Measurements from ENCODE around the gene HSPA12B. TPM values are rescaled to one million over a fixed set of nuclear protein-coding genes. Genes with fewer than 3 reads are reported as not detected.

The HSPA12B gene
- total RNA-seq, 2 donors from 2014 or later: 3.9 to 9.4 TPM

DNA sequence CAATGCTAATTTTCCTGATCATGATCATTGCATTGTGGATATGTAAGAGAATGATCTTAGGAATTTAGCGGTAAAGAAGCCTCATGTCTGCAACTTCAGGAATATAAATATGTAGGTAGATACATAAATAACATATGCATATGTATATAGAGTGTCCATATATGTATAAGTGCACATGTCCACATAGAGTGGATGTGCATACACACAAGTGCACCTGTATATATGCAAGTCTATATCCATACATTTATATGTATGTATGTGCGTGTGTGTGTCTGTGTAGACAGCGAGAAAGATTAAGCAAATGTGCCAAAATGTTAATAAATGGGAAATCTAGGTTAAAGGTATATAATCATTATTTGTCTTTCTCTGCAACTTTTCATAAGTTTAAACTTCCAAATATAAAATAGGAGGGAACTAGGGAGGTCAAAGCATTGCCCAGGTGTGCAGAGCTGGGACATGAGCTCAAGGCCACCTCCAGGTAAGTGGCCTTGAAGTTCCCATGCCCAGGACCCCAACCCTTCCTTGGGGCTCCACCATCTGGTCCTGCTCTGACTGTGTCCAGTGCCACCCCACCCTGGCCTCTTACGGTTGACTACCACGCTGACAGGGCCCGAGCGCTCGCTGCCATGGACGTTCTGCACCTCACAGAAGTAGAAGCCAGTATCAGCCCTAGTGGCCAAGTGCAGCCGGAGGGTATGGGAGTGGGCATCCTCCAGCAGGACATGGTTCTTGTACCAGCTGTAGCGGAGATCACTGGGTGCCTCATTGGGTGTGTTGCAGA is 29.7 kb upstream of the HSPA12B start:
- Histone ChIP-seq H3K4me3 (no peak overlapping the region), H3K27me3 (replicated peaks; ENCODE audit: insufficient read depth) (no peaks in the 10 kb centered on the region), H3K27ac (no peak overlapping the region), H3K9me3 (no peaks in the 10 kb centered on the region), H3K36me3 (no peaks in the 10 kb centered on the region), H3K4me1 (replicated peaks) (no peaks in the 10 kb centered on the region)
- intact Hi-C loops (cut with DNase I): no loop called here
- no peak for TF ChIP-seq POLR2AphosphoS5 (IDR thresholded peaks at IDR 0.05)
- no peak for TF ChIP-seq POLR2A (IDR thresholded peaks at IDR 0.05)
- no peak for TF ChIP-seq CTCF (IDR thresholded peaks at IDR 0.05)
- 95% methylated on average over 10 of the region's 11 CpGs for WGBS
- no peak for DNase-seq (ENCODE audit: low spot score)

- TF ChIP-seq POLR2AphosphoS5 (IDR thresholded peaks at IDR 0.05) (no peak), POLR2A (IDR thresholded peaks at IDR 0.05) (no peak), CTCF (IDR thresholded peaks at IDR 0.05) (no peak)
- H3K36me3 ChIP-seq: no peaks in the 10 kb centered on the region
Measured at GRCh38 chr20:3704087-3704486, 28.4 kb upstream of the HSPA12B start.

GRCh38 chr20:3705491-3705969 is 27.0 kb upstream of the HSPA12B start:
- Histone ChIP-seq H3K36me3 (no peaks in the 10 kb centered on the region), H3K4me3 (no peak overlapping the region), H3K4me1 (replicated peaks) (no peaks in the 10 kb centered on the region), H3K27me3 (replicated peaks; ENCODE audit: insufficient read depth) (no peaks in the 10 kb centered on the region), H3K9me3 (no peaks in the 10 kb centered on the region), H3K27ac (no peak overlapping the region)
- 90% methylated on average over 14 of the region's 14 CpGs for WGBS
- DNase-seq (ENCODE audit: low spot score): no peak
- TF ChIP-seq POLR2AphosphoS5 (IDR thresholded peaks at IDR 0.05): no peak
- no peak for TF ChIP-seq POLR2A (IDR thresholded peaks at IDR 0.05)
- no peak for TF ChIP-seq CTCF (IDR thresholded peaks at IDR 0.05)
- intact Hi-C loops (cut with DNase I): no loop called here

More at GRCh38 chr20:3704087-3704486, 28.4 kb upstream of the HSPA12B start:
- no peak for DNase-seq (ENCODE audit: low spot score)
- 86% methylated on average over 5 of the region's 5 CpGs for WGBS
- Histone ChIP-seq H3K9me3 (no peaks in the 10 kb centered on the region), H3K4me3 (no peak overlapping the region), H3K27me3 (replicated peaks; ENCODE audit: insufficient read depth) (no peaks in the 10 kb centered on the region), H3K27ac (no peak overlapping the region), H3K4me1 (replicated peaks) (no peaks in the 10 kb centered on the region)
- intact Hi-C loops (cut with DNase I): no loop called here

DNA sequence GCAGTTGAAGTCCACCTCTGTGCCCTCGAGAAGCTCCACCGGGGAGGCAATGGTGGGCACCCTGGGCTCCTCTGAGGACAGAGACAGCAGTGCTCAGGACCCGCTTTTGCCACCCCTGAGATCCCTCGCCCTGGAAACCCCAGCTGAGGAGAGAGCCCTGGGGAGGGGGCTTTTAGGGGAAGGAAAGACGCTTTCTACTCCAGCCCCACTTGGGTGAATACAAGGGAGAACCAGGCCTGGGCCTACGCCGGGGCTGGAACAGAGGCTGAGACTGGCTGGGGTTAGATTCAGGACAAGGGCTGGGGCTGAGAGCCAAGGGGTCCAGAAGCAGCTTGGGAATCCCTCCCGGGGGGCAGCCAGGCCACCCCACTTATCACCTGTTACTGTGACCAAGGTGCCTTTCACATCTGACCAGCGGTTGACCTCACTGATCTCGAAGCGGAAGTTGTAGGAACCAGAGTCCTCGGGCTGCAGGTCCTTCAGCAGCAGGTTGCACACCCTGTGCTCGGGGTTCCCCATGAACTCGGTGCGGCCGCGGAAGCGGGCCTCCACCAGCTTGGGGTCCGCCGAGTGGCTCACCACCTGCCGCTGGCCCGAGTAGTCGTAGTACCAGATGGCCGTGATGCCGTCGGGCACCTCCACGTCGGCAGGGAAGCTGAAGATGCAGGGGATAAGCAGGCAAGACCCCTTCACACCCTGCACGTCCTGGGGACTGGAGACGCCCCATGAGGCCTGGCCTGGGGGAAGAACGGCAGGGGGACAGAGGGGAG is 26.3 kb upstream of the HSPA12B start:
- Histone ChIP-seq H3K36me3 (no peaks in the 10 kb centered on the region), H3K4me1 (replicated peaks) (no peaks in the 10 kb centered on the region), H3K4me3 (no peak overlapping the region), H3K27me3 (replicated peaks; ENCODE audit: insufficient read depth) (no peaks in the 10 kb centered on the region), H3K27ac (no peak overlapping the region), H3K9me3 (no peaks in the 10 kb centered on the region)
- 96% methylated on average over 31 of the region's 31 CpGs for WGBS
- TF ChIP-seq CTCF (IDR thresholded peaks at IDR 0.05): no peak
- no peak for TF ChIP-seq POLR2AphosphoS5 (IDR thresholded peaks at IDR 0.05)
- no peak for TF ChIP-seq POLR2A (IDR thresholded peaks at IDR 0.05)
- no peak for DNase-seq (ENCODE audit: low spot score)
- intact Hi-C loops (cut with DNase I): no loop called here

Measured in prostate gland (tissue), 2 donors.